K562 (cell line): ENCODE data around the gene ASB2. TPM values are rescaled to one million over a fixed set of nuclear protein-coding genes. Genes with fewer than 3 reads are reported as not detected.
A peak's percentile ranks its signal among the peaks of the same experiment; 100 is the strongest.

Experiments used
- ATAC-seq: fragments of 200-7000 bp; cut with Tn5 transposase; 3 replicates; pipeline ENCODE4 v1.9.1; 2020; ENCODE audit warnings: moderate library complexity
- BruUV-seq: library from RNA; stranded (reverse); fragments of 400-500 nt; replicated peaks from 2 replicates; lab custom pipeline; 2021; lab: Mats Ljungman, UMichigan
- CTCF ChIA-PET: fragments of 300-600 bp; formaldehyde crosslinking; extraction: SDS; loops from one replicate; lab custom pipeline; 2021; ENCODE audit warnings: low intra/inter-chr PET ratio; lab: Yijun Ruan, JAX
- POLR2A ChIA-PET: fragments of 300-600, 350-650 bp; sonication (Branson Sonifier 250); formaldehyde crosslinking; extraction: SDS; loops from one replicate; lab custom pipeline; 2021; ENCODE audit warnings: antibody characterized with exemption, inconsistent platforms; lab: Yijun Ruan, JAX
- DNase-seq, 4 experiments: peaks; one replicate each; pipeline versions ENCODE4 v3.0.0 to v3.0.0-alpha.2; 2011 to 2018; ENCODE audit warnings: low spot score in 3 of 4, mixed read lengths in 3 of 4; ENCODE audit errors: extremely low read depth in 1 of 4
- FAIRE-seq: peaks from 2 replicates; lab custom pipeline; 2011; peaks lifted over from hg19 to GRCh38; lab: Jason Lieb, UNC
- H2AFZ ChIP-seq: 2 replicates; pipeline ENCODE4 v1.6.0; 2011; ENCODE audit warnings: low read depth, low read length, control low read depth, inconsistent platforms
- H3K27ac ChIP-seq: fragments of 200-600 bp; 3 replicates; pipeline ENCODE4 v1.8.0; 2011; ENCODE audit warnings: low read depth, mild to moderate bottlenecking, control low read depth, inconsistent platforms, low read length, moderate library complexity, mixed read lengths; ENCODE audit errors: extremely low read depth
- H3K27me3 ChIP-seq, 2 experiments: fragments of 300-600 bp in 1 of 2; 2 replicates in 1 of 2; 3 replicates in 1 of 2; pipeline versions ENCODE4 v1.6.0 to v1.8.0; 2011; ENCODE audit warnings: inconsistent platforms in 2 of 2, low read length in 2 of 2, mild to moderate bottlenecking in 1 of 2, mixed read lengths in 1 of 2, moderate library complexity in 1 of 2; ENCODE audit not compliant: control insufficient read depth in 2 of 2, insufficient read depth in 2 of 2
- H3K36me3 ChIP-seq: fragments of 300-600 bp; 3 replicates; pipeline ENCODE4 v1.8.0; 2011; ENCODE audit warnings: mild to moderate bottlenecking, low read length, inconsistent platforms; ENCODE audit not compliant: control insufficient read depth, insufficient read depth
- H3K4me1 ChIP-seq, 2 experiments: fragments of 200-600 bp in 1 of 2; replicated peaks in 1 of 2; 2 replicates in 1 of 2; 3 replicates in 1 of 2; pipeline versions ENCODE4 v1.5.1 to v1.8.0; 2011; ENCODE audit warnings: inconsistent platforms in 2 of 2, low read length in 2 of 2, mild to moderate bottlenecking in 1 of 2, mixed read lengths in 1 of 2, moderate library complexity in 1 of 2; ENCODE audit not compliant: control insufficient read depth in 2 of 2, insufficient read depth in 2 of 2
- H3K4me2 ChIP-seq: 2 replicates; pipeline ENCODE4 v1.6.1; 2011; ENCODE audit warnings: low read length, control low read depth, inconsistent platforms, mixed read lengths; ENCODE audit not compliant: insufficient read depth
- H3K4me3 ChIP-seq: fragments of 200-600 bp; sonication (generic), shearing (Covaris generic); 2 replicates; pipeline ENCODE4 v1.5.1; 2016; ENCODE audit warnings: control low read depth, inconsistent platforms
- H3K79me2 ChIP-seq: fragments of 200-600 bp; 3 replicates; pipeline ENCODE4 v1.8.0; 2011; ENCODE audit warnings: low read length, inconsistent platforms; ENCODE audit not compliant: control insufficient read depth, insufficient read depth
- H3K9ac ChIP-seq, 2 experiments: 2 replicates each; pipeline versions ENCODE4 v1.6.0 to v1.6.1; 2011; ENCODE audit warnings: low read depth in 2 of 2, low read length in 2 of 2, control low read depth in 1 of 2, inconsistent platforms in 1 of 2, mild to moderate bottlenecking in 1 of 2, mixed read lengths in 1 of 2; ENCODE audit not compliant: insufficient read depth in 1 of 2
- H3K9me1 ChIP-seq: one replicate; pipeline ENCODE4 v1.6.0; 2011; ENCODE audit warnings: inconsistent platforms, mild to moderate bottlenecking, low read length, moderate library complexity; ENCODE audit not compliant: control insufficient read depth, insufficient read depth
- H3K9me3 ChIP-seq: replicated peaks from 2 replicates; pipeline ENCODE4 v1.5.1; 2011; ENCODE audit warnings: low read depth, low read length, inconsistent platforms; ENCODE audit not compliant: control insufficient read depth, insufficient read depth
- H4K20me1 ChIP-seq: replicated peaks from 2 replicates; pipeline ENCODE4 v1.6.1; 2011; ENCODE audit warnings: low read length, inconsistent platforms, mixed read lengths; ENCODE audit not compliant: control insufficient read depth, insufficient read depth
- ATF7 ChIP-seq: fragments of 450-650 bp; IDR thresholded peaks from 2 replicates; pipeline ENCODE4 v1.7.1; 2014; ENCODE audit warnings: mild to moderate bottlenecking, moderate library complexity
- MITF ChIP-seq: IDR thresholded peaks from 2 replicates; pipeline ENCODE4 v1.6.1; 2014; ENCODE audit warnings: antibody characterized with exemption
- NBN ChIP-seq: fragments of 450-650 bp; IDR thresholded peaks from 2 replicates; pipeline ENCODE4 v1.6.1; 2016; ENCODE audit warnings: low read depth, mild to moderate bottlenecking
- RBM25 ChIP-seq: fragments of 200-400 bp; formaldehyde crosslinking; IDR thresholded peaks from 2 replicates; pipeline ENCODE4 v1.6.1; 2018; ENCODE audit warnings: low read length, low read depth, moderate library complexity; ENCODE audit not compliant: severe bottlenecking
- SMC3 ChIP-seq: conservative IDR thresholded peaks from 2 replicates; pipeline ENCODE4 v1.6.1; 2011; ENCODE audit warnings: low read depth, low read length, improper control_type of control experiment; ENCODE audit not compliant: insufficient read depth
- ZNF12 ChIP-seq: sonication (generic); formaldehyde crosslinking; IDR thresholded peaks from 2 replicates; pipeline ENCODE4 v1.4.0; 2020; ENCODE audit warnings: mild to moderate bottlenecking, missing genetic modification reagents
- WGBS: fragments of 100-300 bp; shearing (Covaris generic); methylation state at CpG from one replicate; pipeline ENCODE4 v1.1.6; 2016; ENCODE audit warnings: low coverage, mixed read lengths; ENCODE audit not compliant: insufficient coverage; ENCODE audit errors: missing lambda C conversion rate; 5-methylcytosine and 5-hydroxymethylcytosine counted together
- in situ Hi-C: fragments of 300-500 bp; cut with MboI; formaldehyde crosslinking; loops from 4 replicates; pipeline ENCODE4 v1.15.0; 2018; ENCODE audit warnings: inconsistent platforms, mixed read lengths
- intact Hi-C: fragments of 100-400 bp; cut with micrococcal nuclease; formaldehyde crosslinking; loops from 2 replicates; pipeline ENCODE4 v1.14.2; 2022
- polyA plus RNA-seq, 8 experiments: library from polyadenylated mRNA; depleted of rRNA in 4 of 8; stranded (reverse) in 5 of 8; unstranded in 3 of 8; fragments of >200 nt; fragmentation: Nextera tagmentation in 2 of 8; fragmentation: Illumina TruSeq in 1 of 8; extraction: Ambion mirVana in 2 of 8; extraction: Trizol in 1 of 8; gene quantifications; 2 replicates each; pipeline versions ENCODE4 v1.2.1 to v1.2.3, GENCODE V29; 2011 to 2014; ENCODE audit warnings: inconsistent platforms in 1 of 8, missing spikeins in 1 of 8
- total RNA-seq, 7 experiments: library from RNA; depleted of rRNA in 6 of 7; stranded (reverse); fragments of >200 nt in 6 of 7; fragmentation: Illumina TruSeq in 2 of 7; extraction: Trizol in 2 of 7; gene quantifications; 2 replicates each; pipeline versions ENCODE4 v1.2.1 to v1.2.3, GENCODE V29; 2011 to 2021; ENCODE audit warnings: low replicate concordance in 1 of 7
- TF ChIP-seq, protein P1 (sequence below): fragments of 250-450 bp; sonication (Bioruptor Pico); IDR thresholded peaks from 2 replicates; pipeline ENCODE4 v1.8.0; 2021; ENCODE audit warnings: moderate library complexity, mild to moderate bottlenecking, inconsistent platforms

ASB2 gene
- total and polyA plus RNA-seq, 9 of the 15 experiments (the other 6 are each of a cell fraction or from before 2014, with no cell fraction given), result not detected

GRCh38 chr14:93999573-93999972 lies 23.2 kb upstream of the ASB2 start:
- DNase-seq, result no peak
- in situ Hi-C loops, result no loop called here
- POLR2A ChIA-PET, result interaction anchor here (0.6 kb wide), 1 partner anchor 141 kb away, joined by 3 read pairs; no protein-coding TSS in a partner anchor
- no peak for FAIRE-seq
- WGBS, result 7% methylated on average over 7 of the region's 8 CpGs
- H3K9me1 ChIP-seq, result no peaks in the 10 kb centered on the region
- H2AFZ ChIP-seq, result no peak overlapping the region
- H3K9ac ChIP-seq, result no peak overlapping the region
- H3K4me3 ChIP-seq, result no peak overlapping the region
- TF ChIP-seq ATF7, result no peak
- peak; percentile 43 for TF ChIP-seq RBM25
- TF ChIP-seq, all 486 proteins: peak for 1
- CTCF ChIA-PET, result interaction anchor here (0.9 kb wide), 1 partner anchor 59 kb away, joined by 4 read pairs; no protein-coding TSS in a partner anchor
- Histone ChIP-seq H3K27ac (no peak overlapping the region), H4K20me1 (0 out of 2 replicates have a peak, but pooled peaks cover 5% of the 10 kb centered on the region), H3K27me3 (peaks cover 0 to 18% of the 10 kb centered on the region in 2 experiments; a peak in 2 of 5 replicates), H3K4me1 (peaks cover 0 to 6% of the 10 kb centered on the region in 2 experiments; a peak in 2 of 5 replicates), H3K36me3 (no peaks in the 10 kb centered on the region), H3K4me2 (no peak overlapping the region), H3K9me3 (no peaks in the 10 kb centered on the region), H3K79me2 (no peaks in the 10 kb centered on the region)
- no peak for ATAC-seq
- no TSS peak for BruUV-seq
- intact Hi-C loops, result no loop called here

GRCh38 chr14:93998871-93999403 lies 22.6 kb upstream of the ASB2 start:
- WGBS, result 0% methylated on average over 2 of the region's 7 CpGs
- in situ Hi-C loops, result no loop called here
- TF ChIP-seq MITF (no peak), NBN (no peak), ZNF12 (CRISPR knock-in tag) (no peak), SMC3 (no peak)
- TF ChIP-seq, protein P1, sequence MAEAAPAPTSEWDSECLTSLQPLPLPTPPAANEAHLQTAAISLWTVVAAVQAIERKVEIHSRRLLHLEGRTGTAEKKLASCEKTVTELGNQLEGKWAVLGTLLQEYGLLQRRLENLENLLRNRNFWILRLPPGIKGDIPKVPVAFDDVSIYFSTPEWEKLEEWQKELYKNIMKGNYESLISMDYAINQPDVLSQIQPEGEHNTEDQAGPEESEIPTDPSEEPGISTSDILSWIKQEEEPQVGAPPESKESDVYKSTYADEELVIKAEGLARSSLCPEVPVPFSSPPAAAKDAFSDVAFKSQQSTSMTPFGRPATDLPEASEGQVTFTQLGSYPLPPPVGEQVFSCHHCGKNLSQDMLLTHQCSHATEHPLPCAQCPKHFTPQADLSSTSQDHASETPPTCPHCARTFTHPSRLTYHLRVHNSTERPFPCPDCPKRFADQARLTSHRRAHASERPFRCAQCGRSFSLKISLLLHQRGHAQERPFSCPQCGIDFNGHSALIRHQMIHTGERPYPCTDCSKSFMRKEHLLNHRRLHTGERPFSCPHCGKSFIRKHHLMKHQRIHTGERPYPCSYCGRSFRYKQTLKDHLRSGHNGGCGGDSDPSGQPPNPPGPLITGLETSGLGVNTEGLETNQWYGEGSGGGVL (CRISPR knock-in tag), result no peak

More at GRCh38 chr14:93998871-93999403, 22.6 kb upstream of the ASB2 start:
- FAIRE-seq, result no peak
- no TSS peak for BruUV-seq
- intact Hi-C loops, result no loop called here
- peaks cover 0 to 6% of the 10 kb centered on the region in 2 experiments; a peak in 2 of 5 replicates for H3K4me1 ChIP-seq
- H2AFZ ChIP-seq, result no peak overlapping the region
- POLR2A ChIA-PET, result no interaction called here
- H3K36me3 ChIP-seq, result no peaks in the 10 kb centered on the region
- CTCF ChIA-PET, result interaction anchor here (0.9 kb wide), 1 partner anchor 59 kb away, joined by 4 read pairs; no protein-coding TSS in a partner anchor
- H3K79me2 ChIP-seq, result no peaks in the 10 kb centered on the region
- no peak for DNase-seq
- H4K20me1 ChIP-seq, result 0 out of 2 replicates have a peak, but pooled peaks cover 5% of the 10 kb centered on the region
- H3K9ac ChIP-seq, result no peak overlapping the region
- H3K4me2 ChIP-seq, result no peak overlapping the region
- no peak overlapping the region for H3K4me3 ChIP-seq
- no peak for ATAC-seq
- no peaks in the 10 kb centered on the region for H3K9me3 ChIP-seq
- no peaks in the 10 kb centered on the region for H3K9me1 ChIP-seq
- H3K27ac ChIP-seq, result no peak overlapping the region
- peaks cover 0 to 18% of the 10 kb centered on the region in 2 experiments; a peak in 2 of 5 replicates for H3K27me3 ChIP-seq
